HCT116 (cell line): ENCODE results near the gene FEM1B. TPM values are rescaled to one million over a fixed set of nuclear protein-coding genes. Genes with fewer than 3 reads are reported as not detected.

Experiments used
- ATAC-seq: fragments of 200-7000 bp; cut with Tn5 transposase; 2 replicates; pipeline ENCODE4 v1.9.1; 2020; ENCODE audit warnings: mild to moderate bottlenecking, moderate library complexity
- Bru-seq: library from RNA; stranded (reverse); fragments of 400-500 nt; gene quantifications from one replicate; lab custom pipeline; 2021; lab: Mats Ljungman, UMichigan
- BruChase-seq, 2 experiments: library from RNA; stranded (reverse); fragments of 400-500 nt; gene quantifications; one replicate each; lab custom pipeline; 2021; lab: Mats Ljungman, UMichigan
- BruUV-seq: library from RNA; stranded (reverse); fragments of 400-500 nt; replicated peaks from 2 replicates; lab custom pipeline; 2021; lab: Mats Ljungman, UMichigan
- CTCF ChIA-PET: fragments of 300-600 bp; sonication (Branson Sonifier 250); formaldehyde crosslinking; loops from one replicate; lab custom pipeline; 2021; ENCODE audit warnings: antibody characterized with exemption; lab: Charles Lee
- POLR2A ChIA-PET: fragments of 300-600, 350-600 bp; sonication (Branson Sonifier 250); formaldehyde crosslinking; loops from one replicate; lab custom pipeline; 2021; ENCODE audit warnings: antibody characterized with exemption; lab: Charles Lee
- RAD21 ChIA-PET, 2 experiments: fragments of 300-600 bp; sonication (Branson Sonifier 250); formaldehyde crosslinking; loops; one replicate each; lab custom pipeline; 2023; ENCODE audit warnings: low total read pairs in 2 of 2; ENCODE audit not compliant: uncharacterized antibody in 2 of 2, unreplicated experiment in 2 of 2, low non-redundant PET in 1 of 2; lab: Charles Lee
- DNase-seq: peaks from one replicate; pipeline ENCODE4 v3.0.0-alpha.2; 2010; ENCODE audit warnings: low read depth, low spot score
- H2AFZ ChIP-seq: fragments of 200-600 bp; shearing (Covaris generic), sonication (generic); 2 replicates; pipeline ENCODE4 v1.6.1; 2017; ENCODE audit warnings: low read depth, mixed run types, mixed read lengths, antibody characterized with exemption, low read length; ENCODE audit not compliant: poor library complexity, severe bottlenecking
- H3K27ac ChIP-seq: 2 replicates; pipeline ENCODE4 v1.5.1; 2012; ENCODE audit warnings: low read depth, low read length
- H3K27me3 ChIP-seq: fragments of 200-600 bp; sonication (generic); 2 replicates; pipeline ENCODE4 v1.6.1; 2016; ENCODE audit warnings: mixed run types, low read length, mixed read lengths; ENCODE audit not compliant: insufficient read depth
- H3K36me3 ChIP-seq, 2 experiments: fragments of 200-500 bp in 1 of 2; fragments of 200-600 bp in 1 of 2; sonication (Bioruptor generic) in 1 of 2; sonication (generic) in 1 of 2; 2 replicates each; pipeline versions ENCODE4 v1.5.1 to v1.6.1; 2014 to 2016; ENCODE audit warnings: low read length in 2 of 2, inconsistent platforms in 1 of 2, mixed read lengths in 1 of 2, mixed run types in 1 of 2; ENCODE audit not compliant: insufficient read depth in 2 of 2, control insufficient read depth in 1 of 2
- H3K4me1 ChIP-seq, 2 experiments: fragments of 200-600 bp in 1 of 2; sonication (generic) in 1 of 2; 2 replicates each; pipeline versions ENCODE4 v1.5.1 to v1.6.1; 2012 to 2017; ENCODE audit warnings: low read length in 2 of 2, inconsistent platforms in 1 of 2, mild to moderate bottlenecking in 1 of 2, mixed read lengths in 1 of 2, mixed run types in 1 of 2, moderate library complexity in 1 of 2; ENCODE audit not compliant: insufficient read depth in 2 of 2, control insufficient read depth in 1 of 2
- H3K4me2 ChIP-seq: fragments of 200-600 bp; sonication (generic); 2 replicates; pipeline ENCODE4 v1.6.1; 2017; ENCODE audit warnings: mixed run types, low read length, mixed read lengths
- H3K4me3 ChIP-seq, 2 experiments: fragments of 200-600 bp in 1 of 2; sonication (generic) in 1 of 2; replicated peaks in 1 of 2; 2 replicates each; pipeline ENCODE4 v1.5.1; 2011 to 2016; ENCODE audit warnings: low read length in 2 of 2, control low read depth in 1 of 2, low read depth in 1 of 2, mild to moderate bottlenecking in 1 of 2, mixed read lengths in 1 of 2, mixed run types in 1 of 2
- H3K79me2 ChIP-seq: fragments of 200-600 bp; sonication (generic); 2 replicates; pipeline ENCODE4 v1.6.1; 2017; ENCODE audit warnings: mild to moderate bottlenecking, mixed run types, low read length, moderate library complexity, mixed read lengths; ENCODE audit not compliant: insufficient read depth
- H3K9ac ChIP-seq: fragments of 200-600 bp; sonication (generic); 2 replicates; pipeline ENCODE4 v1.6.1; 2016; ENCODE audit warnings: low read length, mixed read lengths
- H3K9me2 ChIP-seq: fragments of 200-600 bp; sonication (generic), shearing (Covaris generic); 2 replicates; pipeline ENCODE4 v1.6.1; 2017; ENCODE audit warnings: mixed run types, mild to moderate bottlenecking, moderate library complexity; ENCODE audit not compliant: insufficient read depth
- H3K9me3 ChIP-seq, 2 experiments: fragments of 200-500 bp in 1 of 2; fragments of 200-600 bp in 1 of 2; sonication (Bioruptor generic) in 1 of 2; sonication (generic) in 1 of 2; 2 replicates each; pipeline ENCODE4 v1.6.1; 2014 to 2017; ENCODE audit warnings: low read length in 2 of 2, mixed read lengths in 2 of 2, inconsistent platforms in 1 of 2, low read depth in 1 of 2, mild to moderate bottlenecking in 1 of 2, mixed run types in 1 of 2, moderate library complexity in 1 of 2; ENCODE audit not compliant: control insufficient read depth in 1 of 2, insufficient read depth in 1 of 2
- H4K20me1 ChIP-seq: fragments of 200-600 bp; sonication (generic), shearing (Covaris generic); 2 replicates; pipeline ENCODE4 v1.6.1; 2017; ENCODE audit warnings: mixed run types, mild to moderate bottlenecking, moderate library complexity; ENCODE audit not compliant: insufficient read depth
- CBX3 ChIP-seq: IDR thresholded peaks from 2 replicates; pipeline ENCODE4 v1.6.1; 2012; ENCODE audit warnings: low read depth
- CEBPB ChIP-seq: IDR thresholded peaks from 2 replicates; pipeline ENCODE4 v1.6.1; 2012; ENCODE audit warnings: low read depth
- EGR1 ChIP-seq: IDR thresholded peaks from 2 replicates; pipeline ENCODE4 v1.6.1; 2012; ENCODE audit warnings: low read depth
- ELF1 ChIP-seq: IDR thresholded peaks from 2 replicates; pipeline ENCODE4 v1.6.1; 2012; ENCODE audit warnings: low read depth, borderline replicate concordance
- EZH2 ChIP-seq: fragments of 200-600 bp; sonication (generic); IDR thresholded peaks from 2 replicates; pipeline ENCODE4 v1.6.1; 2017; ENCODE audit warnings: antibody characterized with exemption, mixed run types
- EZH2phosphoT487 ChIP-seq: fragments of 200-600 bp; IDR thresholded peaks from 2 replicates; pipeline ENCODE4 v1.6.1; 2018; ENCODE audit warnings: antibody characterized with exemption, borderline replicate concordance
- FOSL1 ChIP-seq: IDR thresholded peaks from 2 replicates; pipeline ENCODE4 v1.6.1; 2012; ENCODE audit warnings: low read depth
- JUND ChIP-seq: IDR thresholded peaks from 2 replicates; pipeline ENCODE4 v1.6.1; 2012
- POLR2AphosphoS5 ChIP-seq: IDR thresholded peaks from 2 replicates; pipeline ENCODE4 v1.6.1; 2011; ENCODE audit warnings: mild to moderate bottlenecking, low read depth, low read length, moderate library complexity
- RAD21 ChIP-seq: IDR thresholded peaks from 2 replicates; pipeline ENCODE4 v1.6.1; 2012; ENCODE audit warnings: low read depth, mild to moderate bottlenecking
- REST ChIP-seq: IDR thresholded peaks from 2 replicates; pipeline ENCODE4 v1.6.1; 2012; ENCODE audit warnings: low read depth
- SIN3A ChIP-seq: IDR thresholded peaks from 2 replicates; pipeline ENCODE4 v1.6.1; 2012; ENCODE audit warnings: low read depth
- SP1 ChIP-seq: IDR thresholded peaks from 2 replicates; pipeline ENCODE4 v1.6.1; 2012; ENCODE audit warnings: low read depth
- SRF ChIP-seq: IDR thresholded peaks from 2 replicates; pipeline ENCODE4 v1.6.1; 2012; ENCODE audit warnings: low read depth
- TCF7L2 ChIP-seq: IDR thresholded peaks from 2 replicates; pipeline ENCODE4 v1.7.0; 2011; ENCODE audit warnings: borderline replicate concordance, inconsistent platforms; ENCODE audit not compliant: insufficient read depth, insufficient read length; ENCODE audit errors: extremely low read depth
- YY1 ChIP-seq: IDR thresholded peaks from 2 replicates; pipeline ENCODE4 v1.6.1; 2011; ENCODE audit warnings: low read length, low read depth, moderate library complexity, mild to moderate bottlenecking; ENCODE audit not compliant: insufficient replicate concordance; ENCODE audit errors: extremely low read depth
- ZBTB33 ChIP-seq: IDR thresholded peaks from 2 replicates; pipeline ENCODE4 v1.6.1; 2011; ENCODE audit warnings: mild to moderate bottlenecking, low read length, moderate library complexity; ENCODE audit not compliant: insufficient replicate concordance; ENCODE audit errors: extremely low read depth
- ZFX ChIP-seq: fragments of 450-650 bp; IDR thresholded peaks from 2 replicates; pipeline ENCODE4 v1.6.1; 2017
- ZNF274 ChIP-seq: fragments of 200-500 bp; sonication (Bioruptor generic); IDR thresholded peaks from 2 replicates; pipeline ENCODE4 v1.6.1; 2014; ENCODE audit warnings: mild to moderate bottlenecking, low read depth, low read length, inconsistent platforms
- intact Hi-C: fragments of 100-400 bp; cut with micrococcal nuclease; formaldehyde crosslinking; loops from 2 replicates; pipeline ENCODE4 v1.10.0; 2022
- long read RNA-seq: library from polyadenylated mRNA; unstranded; transcript quantifications from one replicate; pipeline ENCODE4 v2.0.0, GENCODE V29; 2021; ENCODE audit not compliant: unreplicated experiment
- polyA plus RNA-seq: library from polyadenylated mRNA; unstranded; fragments of >200 nt; gene quantifications from 2 replicates; pipeline ENCODE4 v1.2.1, GENCODE V29; 2012; ENCODE audit warnings: missing spikeins
- total RNA-seq: library from RNA; stranded (reverse); gene quantifications from one replicate; pipeline ENCODE4 v1.2.1, GENCODE V29; 2021; ENCODE audit not compliant: unreplicated experiment
- TF ChIP-seq, protein P1 (sequence below): IDR thresholded peaks from 2 replicates; pipeline ENCODE4 v1.6.1; 2012

Gene FEM1B
- total RNA-seq (39.7 TPM), Bru-seq, nascent RNA (percentile 96 among the genes with signal in this experiment), BruChase-seq, experiment 1, labeled RNA remaining after a 6-hour chase (percentile 93 among the genes with signal in this experiment), BruChase-seq, experiment 2, labeled RNA remaining after a 2-hour chase (percentile 99 among the genes with signal in this experiment)
- polyA plus RNA-seq: 22.8 and 25.2 TPM in 2 replicates
- long read RNA-seq, full-length matches to known transcripts: 29 of 34 reads
- long read RNA-seq, partial matches to known transcripts: 5 of 34 reads
- long read RNA-seq, other reads (novel, unspliced or antisense): 0 of 34 reads

- Histone ChIP-seq H2AFZ (peak within 1 kb of the TSS; percentile 79), H3K27me3 (no peaks in the 10 kb centered on the region), H3K9ac (peak within 1 kb of the TSS; percentile 82), H3K79me2 (peaks cover 49% of the 10 kb centered on the region), H3K36me3 (0 out of 4 replicates have a peak, but pooled peaks cover 2 to 9% of the 10 kb centered on the region in 2 experiments), H3K27ac (peak within 1 kb of the TSS; percentile 95), H3K4me1 (peaks cover 18 to 41% of the 10 kb centered on the region in 2 experiments), H4K20me1 (peaks cover 13% of the 10 kb centered on the region; the same call in 1 of the 2 replicates), H3K9me3 (no peaks in the 10 kb centered on the region), H3K4me3 (peak within 1 kb of the TSS; percentile 78 to 93), H3K4me2 (peak within 1 kb of the TSS; percentile 84), H3K9me2 (no peaks in the 10 kb centered on the region)
- no TSS peak for BruUV-seq
- POLR2A ChIA-PET: interaction anchor here (0.8 to 1.9 kb wide), 5 partner anchors 13 to 1152 kb away, joined by 3 to 9 read pairs (median 4); no protein-coding TSS in a partner anchor
- intact Hi-C loops: no loop called here
- CTCF ChIA-PET: interaction anchor here (1.1 to 1.8 kb wide), 2 partner anchors 25 to 29 kb away, joined by 7 to 9 read pairs; no protein-coding TSS in a partner anchor
- ATAC-seq (peak; percentile 84), DNase-seq (peak; percentile 81)
- RAD21 ChIA-PET: interaction anchor here in 1 of 2 experiments (0.7 kb wide), 1 partner anchor 29 kb away, joined by 3 read pairs; no protein-coding TSS in a partner anchor
- TF ChIP-seq ZBTB33 (no peak), FOSL1 (peak; percentile 25; the same call in 1 of the 2 replicates), EZH2 (no peak), TCF7L2 (no peak), CBX3 (peak; percentile 92), YY1 (peak; percentile 31), EZH2phosphoT487 (no peak), REST (no peak), POLR2AphosphoS5 (peak; percentile 68), SP1 (peak; percentile 66; the same call in 1 of the 2 replicates), JUND (no peak), RAD21 (no peak), ZFX (peak; percentile 99), ELF1 (peak; percentile 69), CEBPB (peak; percentile 12; the same call in 1 of the 2 replicates), SRF (0 out of 2 replicates have a peak, but pooled peaks have one; percentile 48), EGR1 (0 out of 2 replicates have a peak, but pooled peaks have one; percentile 29), SIN3A (peak; percentile 82), ZNF274 (no peak)
- TF ChIP-seq, protein P1, sequence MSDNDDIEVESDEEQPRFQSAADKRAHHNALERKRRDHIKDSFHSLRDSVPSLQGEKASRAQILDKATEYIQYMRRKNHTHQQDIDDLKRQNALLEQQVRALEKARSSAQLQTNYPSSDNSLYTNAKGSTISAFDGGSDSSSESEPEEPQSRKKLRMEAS: peak; percentile 78
Measured at GRCh38 chr15:68277603-68278344, at the start of gene FEM1B. FEM1B (plus strand) TSS chr15:68277745; CDS start chr15:68278418, 673 bp downstream.
